Lower leg skin (tissue), 3 donors: ENCODE results near the gene FOXP4.

Experiments
- CTCF ChIP-seq, 3 donors: fragments of 450-650 bp; IDR thresholded peaks; one replicate each; pipeline ENCODE4 v1.5.1; 2016; ENCODE audit warnings: antibody characterized with exemption in 3 of 3, mild to moderate bottlenecking in 3 of 3, moderate library complexity in 2 of 3
- POLR2A ChIP-seq, 2 donors: fragments of 450-650 bp; IDR thresholded peaks; one replicate each; pipeline ENCODE4 v1.6.1; 2016 to 2017; ENCODE audit warnings: antibody characterized with exemption in 2 of 2, mild to moderate bottlenecking in 1 of 2, moderate library complexity in 1 of 2

- TF ChIP-seq POLR2A (IDR thresholded peaks at IDR 0.05), result no peak
- TF ChIP-seq CTCF (IDR thresholded peaks at IDR 0.05), result no peak
Measured at GRCh38 chr6:41580690-41581089, 34.5 kb downstream of the FOXP4 start.
